C4-2B (cell line): ENCODE measurements around the gene APIP.

Experiments used
- ZFX ChIP-seq: fragments of 450-650 bp; IDR thresholded peaks from 2 replicates; pipeline ENCODE4 v1.6.1; 2017
- TF ChIP-seq, protein P1 (sequence below): fragments of 450-650 bp; conservative IDR thresholded peaks from 2 replicates; pipeline ENCODE4 v1.5.1; 2017; ENCODE audit warnings: mild to moderate bottlenecking

DNA sequence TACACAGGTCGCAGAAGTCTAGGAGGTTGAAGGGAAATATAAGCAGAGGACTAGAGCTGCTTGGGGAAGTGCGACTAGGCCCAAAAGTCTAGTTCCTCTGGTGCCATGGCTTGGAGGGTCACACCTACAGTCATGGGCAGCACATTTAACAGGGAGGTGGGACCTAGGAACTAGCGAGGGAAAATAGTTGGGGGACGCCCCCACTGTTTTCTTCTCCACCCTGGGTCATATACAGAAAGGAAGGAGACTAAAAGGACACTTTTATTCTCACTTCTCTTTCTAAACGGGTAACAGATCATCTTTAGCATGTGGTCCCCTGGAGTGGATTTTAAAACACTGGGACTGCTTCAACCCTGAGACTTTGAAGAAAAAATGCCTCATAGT lies 16.6 kb downstream of the APIP start:
- TF ChIP-seq, protein P1, sequence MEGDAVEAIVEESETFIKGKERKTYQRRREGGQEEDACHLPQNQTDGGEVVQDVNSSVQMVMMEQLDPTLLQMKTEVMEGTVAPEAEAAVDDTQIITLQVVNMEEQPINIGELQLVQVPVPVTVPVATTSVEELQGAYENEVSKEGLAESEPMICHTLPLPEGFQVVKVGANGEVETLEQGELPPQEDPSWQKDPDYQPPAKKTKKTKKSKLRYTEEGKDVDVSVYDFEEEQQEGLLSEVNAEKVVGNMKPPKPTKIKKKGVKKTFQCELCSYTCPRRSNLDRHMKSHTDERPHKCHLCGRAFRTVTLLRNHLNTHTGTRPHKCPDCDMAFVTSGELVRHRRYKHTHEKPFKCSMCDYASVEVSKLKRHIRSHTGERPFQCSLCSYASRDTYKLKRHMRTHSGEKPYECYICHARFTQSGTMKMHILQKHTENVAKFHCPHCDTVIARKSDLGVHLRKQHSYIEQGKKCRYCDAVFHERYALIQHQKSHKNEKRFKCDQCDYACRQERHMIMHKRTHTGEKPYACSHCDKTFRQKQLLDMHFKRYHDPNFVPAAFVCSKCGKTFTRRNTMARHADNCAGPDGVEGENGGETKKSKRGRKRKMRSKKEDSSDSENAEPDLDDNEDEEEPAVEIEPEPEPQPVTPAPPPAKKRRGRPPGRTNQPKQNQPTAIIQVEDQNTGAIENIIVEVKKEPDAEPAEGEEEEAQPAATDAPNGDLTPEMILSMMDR, result no peak
- TF ChIP-seq ZFX, result no peak
